Activated naive CD8-positive, alpha-beta T cell treated with anti-CD3 and anti-CD28 coated beads, Interleukin-2, amount 50 U/mL, for 24 hours (primary cell): ENCODE data around the gene DNAJB11.
"Not testable (repeated sequence)": the region's sequence is repeated elsewhere in the genome, so short reads cannot be mapped to it uniquely, and the experiment has no call there.

Experiments used
- ATAC-seq: fragments of 150-1000 bp; cut with Tn5 transposase; one replicate; pipeline ENCODE4 v1.10.0; 2021
- DNase-seq: peaks from one replicate; pipeline ENCODE4 v3.0.0; 2021
- H3K27ac Mint-ChIP-seq: one replicate; pipeline ENCODE4 v1.8.0; 2021; ENCODE audit warnings: mild to moderate bottlenecking, mixed read lengths
- H3K27me3 Mint-ChIP-seq: one replicate; pipeline ENCODE4 v1.8.0; 2021; ENCODE audit warnings: mixed read lengths
- H3K36me3 Mint-ChIP-seq: one replicate; pipeline ENCODE4 v1.8.0; 2021; ENCODE audit warnings: low read depth, mixed read lengths
- H3K4me1 Mint-ChIP-seq: one replicate; pipeline ENCODE4 v1.8.0; 2021; ENCODE audit warnings: mixed read lengths
- H3K4me3 Mint-ChIP-seq: one replicate; pipeline ENCODE4 v1.8.0; 2021; ENCODE audit warnings: mild to moderate bottlenecking, moderate library complexity, mixed read lengths
- H3K9me3 Mint-ChIP-seq: one replicate; pipeline ENCODE4 v1.8.0; 2021; ENCODE audit warnings: mixed read lengths

The DNAJB11 gene

DNA sequence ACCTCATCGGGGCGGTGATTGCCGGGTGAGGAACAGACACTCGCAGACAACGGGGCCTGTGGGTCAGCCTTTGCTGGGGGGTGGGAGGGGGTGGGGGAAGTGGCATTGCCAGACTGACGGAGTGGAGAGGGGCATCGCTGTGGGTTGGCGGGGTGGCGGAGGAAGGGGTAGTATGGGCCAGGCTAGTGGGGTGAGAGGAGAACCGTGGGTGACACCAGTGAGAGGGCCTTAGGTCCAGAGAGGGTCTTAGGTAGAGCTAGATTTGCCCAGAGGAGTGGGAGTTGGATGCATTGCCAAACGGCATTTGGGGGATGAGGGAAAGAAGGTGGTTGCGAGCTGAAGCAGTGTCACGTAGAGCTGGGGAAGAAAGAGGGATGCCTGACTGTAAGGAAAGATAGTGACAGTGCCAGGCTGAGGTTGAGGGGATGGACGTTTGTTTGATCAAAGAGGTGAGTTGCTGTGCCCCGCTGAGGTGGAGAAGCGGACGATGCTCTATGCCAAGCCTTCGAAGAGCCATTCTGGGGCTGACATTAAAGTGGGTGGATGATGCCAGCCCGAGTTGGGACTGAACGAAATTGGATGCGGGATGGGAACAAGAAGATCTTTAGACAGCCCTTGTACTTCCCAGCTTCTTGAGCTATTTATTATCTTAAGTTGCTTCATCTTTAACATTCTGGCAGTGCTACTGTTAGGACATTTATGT is 572 bp downstream of the DNAJB11 start:
- Mint-ChIP-seq H3K27ac (peak overlapping the region; percentile 91), H3K4me1 (peaks cover 59% of the 10 kb centered on the region), H3K36me3 (peaks cover 35% of the 10 kb centered on the region), H3K27me3 (peaks cover 3% of the 10 kb centered on the region), H3K4me3 (peak overlapping the region; percentile 97), H3K9me3 (no peaks in the 10 kb centered on the region)
- ATAC-seq: no peak
- peak; percentile 12 for DNase-seq

DNA sequence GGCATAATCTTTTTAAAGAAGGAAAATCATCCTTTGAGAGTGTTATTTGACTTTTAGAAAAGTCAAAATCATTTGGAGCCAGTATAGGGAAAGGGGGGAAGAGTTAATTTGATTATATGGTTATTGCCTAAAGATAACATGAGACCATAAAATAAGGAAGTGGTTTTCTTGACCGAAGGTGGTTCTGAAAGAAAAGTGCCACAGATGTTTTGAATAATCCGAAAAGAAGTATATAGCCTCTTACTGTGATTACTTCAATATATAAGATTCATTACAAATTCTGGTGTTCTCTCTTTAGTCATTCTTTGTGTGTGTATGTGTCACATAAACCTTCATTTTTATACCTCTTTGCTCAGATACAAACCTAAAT is 1.1 kb downstream of the DNAJB11 start:
- peaks cover 57% of the 10 kb centered on the region for H3K4me1 Mint-ChIP-seq
- ATAC-seq (no peak), DNase-seq (no peak)
- peak overlapping the region; percentile 91 for H3K27ac Mint-ChIP-seq
- peak overlapping the region; percentile 97 for H3K4me3 Mint-ChIP-seq
- H3K36me3 Mint-ChIP-seq: peaks cover 39% of the 10 kb centered on the region
- peaks cover 3% of the 10 kb centered on the region for H3K27me3 Mint-ChIP-seq
- H3K9me3 Mint-ChIP-seq: no peaks in the 10 kb centered on the region

DNA sequence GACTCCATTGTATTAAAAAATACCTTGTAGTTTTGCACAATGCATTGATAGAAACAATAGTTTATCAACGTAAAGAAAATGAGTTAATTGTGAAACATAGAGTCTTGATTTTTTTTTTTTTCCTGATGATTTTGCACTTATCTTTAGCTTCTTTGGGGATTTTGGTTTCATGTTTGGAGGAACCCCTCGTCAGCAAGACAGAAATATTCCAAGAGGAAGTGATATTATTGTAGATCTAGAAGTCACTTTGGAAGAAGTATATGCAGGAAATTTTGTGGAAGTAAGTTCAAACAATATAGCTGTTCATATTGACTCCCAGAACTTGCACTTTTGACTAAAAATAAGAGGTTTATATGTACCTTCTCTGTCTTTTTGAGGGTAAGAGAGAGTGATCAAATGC is 7.0 kb downstream of the DNAJB11 start:
- Mint-ChIP-seq H3K9me3 (no peaks in the 10 kb centered on the region), H3K36me3 (peaks cover 48% of the 10 kb centered on the region), H3K27ac (no peak overlapping the region), H3K4me3 (no peak overlapping the region), H3K27me3 (no peaks in the 10 kb centered on the region), H3K4me1 (peaks cover 21% of the 10 kb centered on the region)
- ATAC-seq (no peak), DNase-seq (no peak)

DNA sequence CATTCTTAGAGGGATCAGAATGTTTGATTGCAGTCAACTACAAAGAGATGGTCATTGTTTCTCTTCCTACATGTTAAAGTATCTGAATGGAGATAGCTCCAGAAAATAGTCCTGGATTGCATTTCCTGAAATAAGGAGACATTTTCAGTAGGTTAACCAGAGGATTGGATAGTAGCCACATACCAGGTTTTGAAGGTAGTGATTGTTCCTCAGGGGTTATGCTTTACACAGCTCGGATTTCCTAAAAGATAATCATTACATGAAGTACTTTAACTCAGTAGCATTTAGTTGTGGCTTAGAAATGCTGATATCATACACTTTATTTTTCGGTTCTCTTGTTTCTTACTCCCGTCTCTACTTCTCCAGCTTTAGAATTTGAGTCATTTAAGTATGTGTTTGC is 10.3 kb downstream of the DNAJB11 start:
- Mint-ChIP-seq H3K9me3 (no peaks in the 10 kb centered on the region), H3K4me1 (peaks cover 4% of the 10 kb centered on the region), H3K4me3 (no peak overlapping the region), H3K36me3 (peaks cover 50% of the 10 kb centered on the region), H3K27me3 (no peaks in the 10 kb centered on the region), H3K27ac (no peak overlapping the region)
- DNase-seq: no peak
- no peak for ATAC-seq

DNA sequence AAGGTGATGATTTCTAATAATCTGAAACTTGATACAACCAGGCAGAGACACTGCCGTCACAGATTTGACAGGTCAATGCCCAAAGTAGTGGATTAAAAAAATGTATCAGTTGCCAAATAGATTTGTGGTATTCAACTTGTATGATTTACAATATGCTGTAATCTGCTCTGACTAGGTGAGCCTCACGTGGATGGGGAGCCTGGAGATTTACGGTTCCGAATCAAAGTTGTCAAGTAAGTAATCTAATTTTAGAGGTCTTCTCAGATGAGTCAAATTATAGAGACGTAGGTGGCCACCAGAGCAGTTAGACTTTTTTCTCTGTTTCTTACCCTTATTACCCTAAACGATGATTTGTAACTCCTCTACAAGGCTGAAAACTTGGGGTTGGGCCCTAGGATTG is 12.0 kb downstream of the DNAJB11 start:
- H3K9me3 Mint-ChIP-seq: no peaks in the 10 kb centered on the region
- DNase-seq: no peak
- no peaks in the 10 kb centered on the region for H3K4me1 Mint-ChIP-seq
- no peak overlapping the region for H3K4me3 Mint-ChIP-seq
- H3K27ac Mint-ChIP-seq: no peak overlapping the region
- H3K36me3 Mint-ChIP-seq: peaks cover 47% of the 10 kb centered on the region
- H3K27me3 Mint-ChIP-seq: no peaks in the 10 kb centered on the region
- ATAC-seq: no peak

DNA sequence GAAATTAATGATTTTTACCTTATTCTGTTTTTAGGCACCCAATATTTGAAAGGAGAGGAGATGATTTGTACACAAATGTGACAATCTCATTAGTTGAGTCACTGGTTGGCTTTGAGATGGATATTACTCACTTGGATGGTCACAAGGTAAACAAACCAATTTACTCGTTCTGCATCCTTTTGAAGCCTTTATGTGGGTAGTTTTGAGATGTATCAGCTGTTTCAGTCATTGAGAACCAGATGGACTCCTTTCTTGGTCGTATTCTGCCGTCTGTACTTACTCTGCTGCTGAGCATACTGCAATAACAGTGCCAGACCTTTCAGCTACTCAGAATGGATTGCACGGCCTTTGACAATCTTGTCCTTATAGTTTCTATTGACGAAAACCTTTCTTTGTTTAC is 13.3 kb downstream of the DNAJB11 start:
- Mint-ChIP-seq H3K27ac (no peak overlapping the region), H3K9me3 (no peaks in the 10 kb centered on the region), H3K27me3 (no peaks in the 10 kb centered on the region), H3K4me1 (peaks cover 7% of the 10 kb centered on the region), H3K4me3 (no peak overlapping the region), H3K36me3 (peaks cover 42% of the 10 kb centered on the region)
- ATAC-seq: no peak
- DNase-seq: no peak

DNA sequence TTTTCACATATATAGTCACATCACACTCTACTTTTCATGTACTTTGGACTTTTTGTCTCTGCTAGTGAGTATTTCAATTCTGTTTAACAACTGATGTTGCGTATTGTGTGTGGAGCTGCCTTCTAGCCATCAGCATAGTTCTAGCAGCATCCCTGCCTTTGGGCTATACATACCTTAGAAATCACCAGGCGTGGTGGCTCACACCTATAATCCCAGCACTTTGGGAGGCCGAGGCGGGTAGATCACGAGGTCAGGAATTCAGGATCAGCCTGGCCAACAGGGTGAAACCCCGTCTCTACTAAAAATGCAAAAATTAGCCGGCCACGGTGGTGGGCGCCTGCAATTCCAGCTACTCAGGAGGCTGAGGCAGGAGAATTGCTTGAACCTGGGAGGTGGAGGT is 15.7 kb downstream of the DNAJB11 start:
- H3K27ac Mint-ChIP-seq, DNase-seq, H3K27me3 Mint-ChIP-seq, ATAC-seq, H3K9me3 Mint-ChIP-seq, H3K4me3 Mint-ChIP-seq: not testable (repeated sequence)
- peaks cover 33% of the 10 kb centered on the region for H3K36me3 Mint-ChIP-seq
- peaks cover 19% of the 10 kb centered on the region for H3K4me1 Mint-ChIP-seq

DNA sequence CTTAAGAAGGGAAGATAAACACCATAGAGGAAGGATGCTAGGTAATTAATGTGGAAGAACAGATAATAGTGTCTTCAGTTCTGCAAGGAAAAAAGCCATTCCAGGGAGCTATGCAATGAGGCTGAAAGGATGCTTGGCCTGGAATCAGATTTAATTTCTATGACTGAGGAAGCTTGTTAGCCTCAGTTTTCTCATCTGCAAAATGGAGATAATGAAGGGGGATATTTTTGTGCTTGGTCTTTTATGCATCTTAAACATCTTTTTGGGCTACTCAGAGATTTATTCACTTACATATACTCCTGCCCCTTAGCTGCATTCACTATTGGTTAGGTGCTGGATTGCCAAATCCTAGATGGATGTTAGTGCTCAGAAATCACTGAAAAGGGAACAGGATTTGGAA is 16.7 kb downstream of the DNAJB11 start:
- ATAC-seq: no peak

DNA sequence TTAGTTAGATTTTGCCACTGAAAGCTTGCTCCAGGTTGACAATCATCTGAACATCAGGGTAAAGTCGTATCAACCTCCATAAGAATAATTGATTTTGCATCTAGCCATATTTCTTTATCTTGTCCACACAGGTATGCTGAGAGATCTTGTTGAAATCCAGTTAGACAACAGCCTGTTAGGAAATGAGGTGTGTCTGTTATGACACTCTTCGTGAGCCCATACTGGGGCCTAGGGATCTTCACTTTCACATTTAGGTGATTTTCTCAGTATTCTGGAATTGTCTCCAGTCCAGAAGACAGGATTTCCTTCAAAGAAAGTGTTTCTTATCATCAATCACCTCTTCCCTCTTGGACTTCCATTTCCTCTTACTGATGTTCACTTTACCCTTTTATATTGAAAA is 18.1 kb downstream of the DNAJB11 start:
- no peak overlapping the region for H3K27ac Mint-ChIP-seq

More for the DNA sequence above, 16.7 kb downstream of the DNAJB11 start:
- no peak overlapping the region for H3K4me3 Mint-ChIP-seq
- DNase-seq: no peak
- no peaks in the 10 kb centered on the region for H3K9me3 Mint-ChIP-seq
- H3K4me1 Mint-ChIP-seq: peaks cover 19% of the 10 kb centered on the region
- no peak overlapping the region for H3K27ac Mint-ChIP-seq
- H3K36me3 Mint-ChIP-seq: peaks cover 30% of the 10 kb centered on the region
- no peaks in the 10 kb centered on the region for H3K27me3 Mint-ChIP-seq

DNA sequence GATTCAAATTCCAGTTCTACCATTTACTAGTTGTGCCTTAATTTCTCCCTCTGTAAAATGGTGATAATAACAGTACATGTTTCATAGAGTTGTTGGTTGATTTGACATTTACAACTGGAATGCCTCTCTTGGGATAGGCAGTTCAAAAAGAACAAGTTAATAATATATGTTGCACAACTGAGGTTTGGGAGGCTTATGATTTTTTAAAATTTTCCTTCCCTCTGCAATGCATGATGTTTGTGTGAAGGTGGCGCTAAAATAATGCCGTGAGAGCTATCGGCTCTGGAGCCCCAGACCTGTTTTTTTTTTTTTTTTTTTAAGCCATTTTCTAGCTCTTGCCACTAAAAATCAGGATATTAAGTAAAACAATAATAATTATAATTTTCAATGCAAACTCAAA is 18.6 kb downstream of the DNAJB11 start:
- no peak overlapping the region for H3K27ac Mint-ChIP-seq
- peaks cover 19% of the 10 kb centered on the region for H3K4me1 Mint-ChIP-seq
- no peaks in the 10 kb centered on the region for H3K9me3 Mint-ChIP-seq
- no peaks in the 10 kb centered on the region for H3K27me3 Mint-ChIP-seq
- H3K36me3 Mint-ChIP-seq: peaks cover 19% of the 10 kb centered on the region
- ATAC-seq (no peak), DNase-seq (no peak)
- no peak overlapping the region for H3K4me3 Mint-ChIP-seq

More for the DNA sequence above, 18.1 kb downstream of the DNAJB11 start:
- Mint-ChIP-seq H3K4me1 (peaks cover 19% of the 10 kb centered on the region), H3K9me3 (no peaks in the 10 kb centered on the region), H3K27me3 (no peaks in the 10 kb centered on the region), H3K4me3 (no peak overlapping the region), H3K36me3 (peaks cover 22% of the 10 kb centered on the region)
- ATAC-seq: no peak
- DNase-seq: no peak

DNA sequence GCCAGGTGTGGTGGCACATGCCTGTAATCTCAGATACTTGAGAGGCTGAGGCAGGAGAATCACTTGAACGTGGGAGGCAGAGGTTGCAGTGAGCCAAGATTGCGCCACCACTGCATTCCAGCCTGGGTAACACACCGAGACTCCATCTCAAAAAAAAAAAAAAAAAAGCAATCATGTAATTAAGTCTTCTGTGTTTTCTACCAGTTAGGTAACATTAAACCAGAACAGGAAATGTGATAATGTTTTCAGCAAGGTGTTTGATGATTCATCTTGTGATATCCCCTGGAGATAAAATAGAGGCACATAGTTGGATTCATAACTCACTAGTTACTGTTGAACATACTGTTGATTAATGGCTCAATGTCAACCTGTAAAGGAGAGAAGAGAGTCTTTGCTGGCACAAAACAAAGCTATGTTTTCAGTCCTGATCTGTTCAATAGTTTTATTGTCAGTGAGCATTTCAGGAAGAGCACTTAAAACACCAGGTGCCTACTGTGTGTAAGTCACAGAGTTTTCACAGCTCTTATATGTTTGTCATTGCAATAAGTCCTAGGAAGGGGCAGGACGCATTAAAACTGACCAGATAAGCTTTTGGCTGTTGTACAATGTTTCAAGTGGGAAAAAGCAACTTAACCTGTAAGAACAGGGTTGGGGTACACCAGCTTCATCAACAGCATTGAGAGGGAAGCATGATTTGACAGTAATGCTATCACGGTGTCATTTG is 19.5 kb downstream of the DNAJB11 start:
- ATAC-seq (peak; percentile 43), DNase-seq (no peak)
- no peak overlapping the region for H3K27ac Mint-ChIP-seq
- H3K27me3 Mint-ChIP-seq: no peaks in the 10 kb centered on the region
- H3K4me1 Mint-ChIP-seq: peaks cover 19% of the 10 kb centered on the region
- peaks cover 10% of the 10 kb centered on the region for H3K36me3 Mint-ChIP-seq
- no peak overlapping the region for H3K4me3 Mint-ChIP-seq
- no peaks in the 10 kb centered on the region for H3K9me3 Mint-ChIP-seq

DNA sequence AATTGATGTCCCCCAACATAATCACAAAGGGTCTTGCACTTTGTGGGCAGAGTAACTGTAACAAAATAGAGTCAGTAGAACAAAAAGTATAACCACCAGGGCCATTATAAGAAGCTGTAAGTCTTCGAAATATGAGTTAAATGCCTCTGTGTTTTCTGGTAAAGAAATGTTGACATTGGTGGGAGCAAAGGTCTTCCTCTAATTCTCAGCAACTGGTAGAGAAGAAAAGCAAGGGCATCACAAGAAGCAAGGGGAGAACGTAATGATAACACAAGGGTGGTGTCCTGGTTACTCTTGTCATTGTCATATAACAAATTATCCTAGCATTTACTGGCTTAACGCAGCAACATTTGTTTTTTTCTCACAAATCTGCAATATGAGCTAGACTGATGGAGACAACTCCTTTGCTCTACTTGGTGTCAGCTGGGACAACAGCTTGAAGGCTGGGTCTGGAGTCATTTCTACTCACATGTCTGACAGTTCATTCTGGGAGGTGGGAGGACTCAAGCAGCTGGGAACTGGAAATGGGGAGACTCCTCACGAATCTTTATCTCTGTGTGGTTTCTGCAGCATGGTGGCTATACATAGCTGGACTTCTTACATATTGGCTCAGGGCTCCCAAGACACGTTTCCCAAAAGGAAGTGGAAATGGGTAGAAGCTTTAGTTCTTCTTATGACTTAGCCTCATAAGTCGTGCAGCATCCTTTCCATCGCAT is 20.2 kb downstream of the DNAJB11 start:
- no peaks in the 10 kb centered on the region for H3K27me3 Mint-ChIP-seq
- no peak overlapping the region for H3K4me3 Mint-ChIP-seq
- H3K36me3 Mint-ChIP-seq: peaks cover 4% of the 10 kb centered on the region
- no peak overlapping the region for H3K27ac Mint-ChIP-seq
- ATAC-seq (no peak), DNase-seq (no peak)
- H3K9me3 Mint-ChIP-seq: no peaks in the 10 kb centered on the region
- H3K4me1 Mint-ChIP-seq: peaks cover 19% of the 10 kb centered on the region

DNA sequence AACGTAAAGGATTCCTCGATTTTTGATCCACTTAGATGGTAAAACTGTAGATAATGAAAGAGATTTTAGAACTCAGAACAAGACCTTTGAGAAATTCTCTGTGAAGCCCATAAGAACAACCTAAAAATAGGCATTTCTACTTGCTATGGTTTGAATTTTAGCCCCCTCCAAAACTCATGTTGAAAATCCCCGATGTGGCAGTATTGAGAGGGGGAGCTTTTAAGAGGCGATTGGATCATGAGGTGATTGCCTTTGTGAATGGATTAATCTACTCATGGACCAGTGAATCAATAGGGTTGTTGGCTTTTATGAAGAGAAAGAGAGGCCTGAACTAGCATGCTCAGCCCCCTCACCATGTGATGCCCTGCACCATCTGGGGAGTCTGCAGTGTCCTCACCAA is 22.2 kb downstream of the DNAJB11 start:
- Mint-ChIP-seq H3K4me3 (no peak overlapping the region), H3K9me3 (no peaks in the 10 kb centered on the region), H3K36me3 (no peaks in the 10 kb centered on the region), H3K27me3 (peaks cover 3% of the 10 kb centered on the region), H3K4me1 (peaks cover 19% of the 10 kb centered on the region), H3K27ac (no peak overlapping the region)
- no peak for DNase-seq
- no peak for ATAC-seq

DNA sequence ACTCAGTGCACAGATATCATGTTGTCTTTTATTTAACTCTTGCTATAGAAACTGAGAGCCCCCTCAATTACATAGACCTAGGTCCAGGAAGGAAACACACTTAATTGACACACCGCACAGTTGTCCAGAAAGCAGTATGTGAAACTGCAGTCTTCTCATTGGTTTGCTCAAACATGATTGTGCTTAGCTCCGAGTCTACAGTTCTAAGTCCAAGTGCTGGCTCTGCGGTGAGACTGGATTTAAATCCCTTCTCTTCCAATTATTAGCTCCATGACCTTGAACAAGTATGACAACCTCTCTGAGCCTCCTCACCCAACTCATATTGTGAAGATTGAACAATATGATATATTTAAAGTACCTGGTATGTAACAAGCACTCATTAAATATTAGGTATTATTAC is 23.3 kb downstream of the DNAJB11 start:
- H3K4me3 Mint-ChIP-seq: no peak overlapping the region
- H3K9me3 Mint-ChIP-seq: no peaks in the 10 kb centered on the region
- no peaks in the 10 kb centered on the region for H3K36me3 Mint-ChIP-seq
- H3K4me1 Mint-ChIP-seq: peaks cover 12% of the 10 kb centered on the region
- ATAC-seq: no peak
- peaks cover 4% of the 10 kb centered on the region for H3K27me3 Mint-ChIP-seq
- no peak overlapping the region for H3K27ac Mint-ChIP-seq
- DNase-seq: no peak

DNA sequence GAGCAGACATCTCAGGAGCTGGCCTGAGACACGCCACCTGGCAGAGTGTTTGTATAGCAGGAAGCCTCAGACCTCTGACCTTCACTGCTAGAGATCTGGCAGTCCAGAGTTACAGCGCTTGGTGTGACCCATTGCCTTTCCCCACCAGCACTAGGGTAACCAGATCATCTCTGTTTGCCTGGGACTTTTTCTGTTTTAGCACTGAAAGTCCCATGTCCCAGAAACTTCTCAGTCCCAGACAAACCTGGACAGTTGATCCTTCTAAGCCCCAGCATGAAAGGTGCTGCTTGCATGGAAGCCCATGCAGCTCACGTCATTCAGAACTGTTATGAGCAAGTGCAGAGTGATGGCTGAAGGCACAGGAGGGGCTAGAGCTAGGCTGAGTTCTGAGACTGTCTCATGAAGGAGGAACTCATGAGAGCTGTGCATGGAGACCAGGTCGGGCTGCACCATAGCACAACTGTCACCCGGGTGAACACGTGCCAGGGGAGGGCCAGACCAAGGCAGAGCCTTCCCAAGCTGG is 24.1 kb downstream of the DNAJB11 start:
- ATAC-seq: no peak
- no peaks in the 10 kb centered on the region for H3K36me3 Mint-ChIP-seq
- no peaks in the 10 kb centered on the region for H3K9me3 Mint-ChIP-seq
- H3K4me3 Mint-ChIP-seq: no peak overlapping the region
- DNase-seq: no peak
- H3K27me3 Mint-ChIP-seq: peaks cover 4% of the 10 kb centered on the region
- H3K4me1 Mint-ChIP-seq: peaks cover 9% of the 10 kb centered on the region
- no peak overlapping the region for H3K27ac Mint-ChIP-seq
